ENCODE measurements around the gene OPN4.
"Not testable (repeated sequence)": the region's sequence is repeated elsewhere in the genome, so short reads cannot be mapped to it uniquely, and the experiment has no call there.

Gene OPN4

GRCh38 chr10:86654411-86655172 is at the start of gene OPN4:
Gene OPN4 (plus strand): TSS chr10:86654547. CDS start chr10:86654784, 237 bp downstream.
- TF ChIP-seq CTCF (IDR thresholded peaks at IDR 0.05; ENCODE audit: low read depth, low read length): no peak
- no peak within 1 kb of the TSS for H3K4me3 ChIP-seq (ENCODE audit: low read depth, low read length)

GRCh38 chr10:86607674-86608073 is 46.7 kb upstream of the OPN4 start:
- TF ChIP-seq CTCF (IDR thresholded peaks at IDR 0.05; ENCODE audit: low read depth, low read length): no peak
- H3K4me3 ChIP-seq (ENCODE audit: low read depth, low read length): no peak overlapping the region

GRCh38 chr10:86609920-86610319 is 44.4 kb upstream of the OPN4 start:
- TF ChIP-seq CTCF (IDR thresholded peaks at IDR 0.05; ENCODE audit: low read depth, low read length): no peak
- H3K4me3 ChIP-seq (ENCODE audit: low read depth, low read length): no peak overlapping the region

- no peak overlapping the region for H3K4me3 ChIP-seq (ENCODE audit: low read depth, low read length)
- TF ChIP-seq CTCF (IDR thresholded peaks at IDR 0.05; ENCODE audit: low read depth, low read length): no peak
Measured at GRCh38 chr10:86611386-86611785, 43.0 kb upstream of the OPN4 start.

GRCh38 chr10:86613096-86613495 is 41.3 kb upstream of the OPN4 start:
- TF ChIP-seq CTCF (IDR thresholded peaks at IDR 0.05; ENCODE audit: low read depth, low read length): no peak
- no peak overlapping the region for H3K4me3 ChIP-seq (ENCODE audit: low read depth, low read length)

- TF ChIP-seq CTCF (IDR thresholded peaks at IDR 0.05; ENCODE audit: low read depth, low read length): no peak
- no peak overlapping the region for H3K4me3 ChIP-seq (ENCODE audit: low read depth, low read length)
Measured at GRCh38 chr10:86613905-86614304, 40.4 kb upstream of the OPN4 start.

- TF ChIP-seq CTCF (IDR thresholded peaks at IDR 0.05; ENCODE audit: low read depth, low read length): no peak
- H3K4me3 ChIP-seq (ENCODE audit: low read depth, low read length): no peak overlapping the region
Measured at GRCh38 chr10:86614853-86615252, 39.5 kb upstream of the OPN4 start.

- not testable (repeated sequence) for H3K4me3 ChIP-seq (ENCODE audit: low read depth, low read length)
Measured at GRCh38 chr10:86617278-86617677, 37.1 kb upstream of the OPN4 start.
